Stimulated activated CD8-positive, alpha-beta memory T cell treated with anti-CD3 and anti-CD28 coated beads, Interleukin-12 subunit alpha, Interleukin-12 subunit beta, amount 100 ng/mL, for 4 hours (primary cell): ENCODE data around the gene RPRD1A.
"Not testable (repeated sequence)": the region's sequence is repeated elsewhere in the genome, so short reads cannot be mapped to it uniquely, and the experiment has no call there.

Source experiments
- DNase-seq: peaks from one replicate; pipeline ENCODE4 v3.0.0-alpha.2; 2020; ENCODE audit warnings: low read depth

Gene RPRD1A

GRCh38 chr18:36078751-36079529, 11.6 kb upstream of the RPRD1A start:
- no peak for DNase-seq

DNA sequence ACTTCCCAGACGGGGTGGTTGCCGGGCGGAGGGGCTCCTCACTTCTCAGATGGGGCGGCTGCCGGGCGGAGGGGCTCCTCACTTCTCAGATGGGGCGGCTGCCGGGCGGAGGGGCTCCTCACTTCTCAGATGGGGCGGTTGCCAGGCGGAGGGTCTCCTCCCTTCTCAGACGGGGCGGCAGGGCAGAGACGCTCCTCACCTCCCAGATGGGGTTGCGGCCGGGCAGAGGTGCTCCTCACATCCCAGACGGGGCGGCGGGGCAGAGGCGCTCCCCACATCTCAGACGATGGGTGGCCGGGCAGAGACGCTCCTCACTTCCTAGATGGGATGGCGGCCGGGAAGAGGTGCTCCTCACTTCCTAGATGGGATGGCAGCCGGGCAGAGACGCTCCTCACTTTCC, 10.4 kb upstream of the RPRD1A start:
- not testable (repeated sequence) for DNase-seq

- DNase-seq, result no peak
These were observed 8.7 kb upstream of the RPRD1A start for GRCh38 chr18:36075862-36076587.

DNA sequence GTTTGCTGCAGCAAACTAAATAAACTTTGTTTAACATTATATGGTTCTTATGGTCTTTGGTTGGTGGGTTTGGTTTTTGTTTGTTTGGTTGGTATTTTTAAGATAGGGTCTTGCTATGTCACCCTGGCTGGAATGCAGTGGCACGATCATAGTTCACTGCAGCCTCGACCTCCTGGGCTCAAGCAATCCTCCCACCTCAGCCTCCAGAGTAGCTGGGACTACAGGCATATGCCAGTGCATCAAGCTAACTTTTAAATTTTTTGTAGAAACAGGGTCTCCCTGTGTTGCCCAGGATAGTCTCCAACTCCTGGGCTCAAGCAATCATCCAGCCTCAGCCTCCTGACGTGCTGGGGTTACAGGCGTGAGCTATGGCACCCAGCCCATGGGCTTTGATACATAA, 7.1 kb upstream of the RPRD1A start:
- no peak for DNase-seq

DNA sequence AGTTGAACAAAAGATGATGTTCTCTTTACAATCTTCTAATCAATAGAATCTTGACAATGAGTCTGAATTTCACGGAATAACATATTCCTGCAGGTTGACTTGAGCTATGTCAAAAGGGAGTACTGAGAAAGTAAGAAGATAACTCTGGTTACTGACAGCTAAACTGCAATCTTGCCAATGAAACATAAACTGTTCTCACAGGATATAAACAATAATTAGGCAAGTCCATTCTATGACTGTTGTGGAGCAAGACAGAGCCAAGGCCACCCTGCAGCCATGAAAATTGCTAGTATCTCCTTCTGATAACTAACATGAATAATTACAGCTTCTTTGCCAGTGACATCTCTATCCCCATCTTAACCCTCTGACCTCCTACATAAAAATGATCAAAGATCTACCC, 6.3 kb upstream of the RPRD1A start:
- DNase-seq, result no peak

- not testable (repeated sequence) for DNase-seq
These were observed 5.0 kb upstream of the RPRD1A start for GRCh38 chr18:36072406-36072805.

DNA sequence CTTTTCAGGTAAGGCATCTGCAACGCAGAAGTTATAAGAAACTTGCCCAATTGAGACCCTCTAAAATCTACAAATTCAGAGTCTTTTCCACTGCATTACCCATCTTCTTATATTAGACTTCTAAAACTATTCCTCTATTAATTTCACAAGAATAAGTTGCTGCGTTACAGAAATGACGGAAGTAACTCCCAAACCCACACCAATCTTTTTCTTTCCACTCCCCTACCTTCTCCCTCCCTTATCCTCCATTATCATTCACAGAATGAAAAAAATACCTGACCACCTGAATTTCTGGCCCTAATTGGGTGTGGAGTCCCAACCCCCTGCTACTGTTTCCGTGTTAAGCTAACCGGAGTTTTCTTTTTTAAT, 689 bp downstream of the RPRD1A start:
- no peak for DNase-seq

DNA sequence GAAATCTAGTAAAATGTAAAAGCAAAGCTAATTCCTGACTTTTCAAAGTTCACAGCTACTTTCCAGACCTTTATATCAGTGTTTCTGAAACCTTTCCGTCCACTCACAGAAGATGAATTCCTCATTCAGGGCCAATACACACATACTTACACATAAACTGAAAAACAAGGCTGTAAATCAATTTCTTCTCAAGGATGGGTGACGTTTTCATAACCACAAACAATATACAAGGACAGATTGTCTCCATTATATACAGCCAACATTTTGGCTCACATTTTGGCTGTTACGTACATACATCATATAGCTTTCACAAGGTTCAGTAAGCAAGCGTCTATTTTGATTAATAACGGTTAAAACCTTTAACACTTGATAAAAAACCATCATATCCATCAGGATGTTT, 1.4 kb downstream of the RPRD1A start:
- DNase-seq, result no peak

- not testable (repeated sequence) for DNase-seq
These were observed 2.6 kb downstream of the RPRD1A start for GRCh38 chr18:36064809-36065079.

DNA sequence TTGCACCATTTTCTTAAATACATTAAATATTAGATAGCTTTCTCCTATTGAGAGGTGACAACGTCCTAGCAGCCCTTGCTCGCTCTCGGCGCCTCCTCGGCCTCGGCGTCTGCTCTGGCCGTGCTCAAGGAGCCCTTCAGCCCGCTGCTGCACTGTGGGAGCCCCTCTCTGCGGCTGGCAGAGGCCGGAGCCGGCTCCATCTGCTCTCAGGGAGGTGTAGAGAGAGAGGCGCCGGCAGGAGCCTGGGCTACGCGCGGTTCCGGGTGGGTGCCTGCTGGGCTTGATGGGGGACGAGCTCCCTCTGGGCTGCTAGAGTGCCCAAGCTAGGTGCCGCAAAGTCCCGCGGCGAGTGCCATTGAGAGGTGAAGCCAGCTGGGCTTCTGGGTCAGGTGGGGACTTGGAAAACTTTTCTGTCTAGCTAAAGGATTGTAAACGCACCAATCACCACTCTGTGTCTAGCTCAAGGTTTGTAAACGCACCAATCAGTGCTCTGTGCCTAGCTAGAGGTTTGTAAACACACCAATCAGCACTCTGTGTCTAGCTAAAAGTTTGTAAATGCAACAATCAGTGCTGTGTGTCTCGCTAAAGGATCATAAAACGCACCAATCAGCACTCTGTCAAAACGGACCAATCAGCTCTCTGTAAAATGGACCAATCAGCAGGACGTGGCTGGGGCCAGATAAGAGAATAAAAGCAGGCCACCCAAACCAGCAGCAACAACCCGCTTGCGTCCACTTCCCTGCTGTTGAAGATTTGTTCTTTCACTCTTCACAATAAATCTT, 3.1 kb downstream of the RPRD1A start:
- DNase-seq, result no peak

- DNase-seq, result no peak
These were observed 8.7 kb downstream of the RPRD1A start for GRCh38 chr18:36058674-36059073.

DNA sequence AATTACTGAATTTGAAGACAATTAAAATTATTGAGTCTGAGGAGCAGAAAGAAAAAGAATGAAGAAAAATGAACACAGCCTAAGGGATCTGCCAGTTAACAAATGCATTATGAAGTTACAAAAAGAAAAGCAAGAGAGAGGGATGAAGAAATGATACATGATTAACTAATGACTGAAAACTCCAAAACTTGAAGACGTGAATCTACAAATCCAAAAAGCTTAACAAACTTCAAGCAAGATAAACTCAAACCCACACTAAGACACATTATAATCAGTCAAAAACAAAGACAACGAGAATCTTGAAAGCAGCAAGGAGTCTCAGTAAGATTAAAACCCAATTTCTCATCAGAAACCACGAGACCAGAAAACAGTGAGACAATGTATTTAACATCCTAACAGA, 15.6 kb downstream of the RPRD1A start:
- no peak for DNase-seq

DNA sequence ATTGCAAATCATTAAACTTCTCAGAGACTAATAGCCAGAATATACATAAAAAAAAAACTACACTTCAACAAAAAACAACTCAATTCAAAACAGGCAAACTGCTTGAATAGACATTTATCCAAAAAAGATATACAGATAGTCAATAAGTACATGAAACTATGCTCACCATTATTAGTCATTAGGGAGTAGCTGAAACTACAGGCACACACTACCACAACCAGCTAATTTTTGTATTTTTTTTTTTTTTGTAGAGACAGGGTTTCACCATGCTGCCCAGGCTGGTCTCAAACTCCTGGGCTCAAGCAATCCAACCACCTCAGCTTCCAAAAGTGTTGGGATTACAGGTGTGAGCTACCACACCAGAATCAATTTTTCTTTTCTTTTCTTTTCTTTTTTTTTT, 16.9 kb downstream of the RPRD1A start:
- DNase-seq, result no peak

DNA sequence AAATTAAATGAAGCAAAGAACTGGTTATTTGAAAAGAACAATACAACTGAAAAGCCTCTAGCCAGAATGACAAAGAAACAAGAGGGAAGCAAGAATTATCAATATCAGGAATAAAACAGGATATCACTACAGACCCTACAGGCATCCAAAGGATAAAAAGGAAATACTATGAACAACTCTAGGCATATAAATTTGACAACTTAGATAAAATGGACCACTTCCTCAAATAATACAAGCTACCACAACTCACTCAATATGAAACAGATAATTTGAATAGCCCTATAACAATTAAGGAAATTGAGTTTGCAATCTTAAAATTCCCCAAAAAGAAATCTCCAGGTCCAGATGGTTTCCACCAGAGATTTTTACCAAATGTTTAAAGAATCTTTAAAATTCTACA, 19.8 kb downstream of the RPRD1A start:
- DNase-seq, result no peak

GRCh38 chr18:36046898-36047297, 20.5 kb downstream of the RPRD1A start:
- no peak for DNase-seq

DNA sequence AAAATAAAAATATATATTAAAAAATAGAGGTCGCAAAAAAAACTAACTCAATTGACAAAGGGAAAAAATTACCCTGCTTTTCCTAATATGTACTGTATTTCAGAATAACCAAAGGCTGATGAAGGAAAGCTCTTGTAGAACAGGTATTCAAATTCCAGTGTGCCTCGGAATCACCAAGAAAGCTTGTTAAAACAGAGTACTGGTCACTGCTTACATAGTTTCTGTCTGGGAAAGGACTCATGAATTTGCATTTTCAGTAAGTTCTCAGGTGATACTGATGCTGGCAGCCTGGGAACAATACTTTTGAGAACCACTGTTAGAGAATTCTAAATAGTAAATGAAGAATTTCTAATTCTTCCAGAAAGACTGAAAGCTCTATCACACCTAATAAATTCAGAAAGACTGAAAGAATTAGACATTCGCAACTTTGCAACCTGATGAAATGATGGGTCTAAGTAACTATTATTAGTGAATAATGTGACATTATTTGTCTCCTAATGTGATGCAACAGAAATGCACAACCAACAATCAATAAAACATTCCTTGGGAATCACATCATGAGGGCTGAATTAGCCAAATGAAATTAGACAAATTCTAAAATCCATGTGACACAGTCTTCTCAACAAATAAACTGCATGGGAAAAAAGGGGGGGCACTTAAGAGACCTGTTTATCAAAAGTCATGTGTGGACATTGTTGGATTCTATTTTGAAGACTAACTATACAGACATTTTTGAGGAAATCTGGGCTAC, 21.9 kb downstream of the RPRD1A start:
- no peak for DNase-seq

- no peak for DNase-seq
These were observed 24.2 kb downstream of the RPRD1A start for GRCh38 chr18:36043153-36043552.

- no peak for DNase-seq
These were observed 26.2 kb downstream of the RPRD1A start for GRCh38 chr18:36041146-36041545.

- DNase-seq, result no peak
These were observed 29.2 kb downstream of the RPRD1A start for GRCh38 chr18:36038102-36038663.

DNA sequence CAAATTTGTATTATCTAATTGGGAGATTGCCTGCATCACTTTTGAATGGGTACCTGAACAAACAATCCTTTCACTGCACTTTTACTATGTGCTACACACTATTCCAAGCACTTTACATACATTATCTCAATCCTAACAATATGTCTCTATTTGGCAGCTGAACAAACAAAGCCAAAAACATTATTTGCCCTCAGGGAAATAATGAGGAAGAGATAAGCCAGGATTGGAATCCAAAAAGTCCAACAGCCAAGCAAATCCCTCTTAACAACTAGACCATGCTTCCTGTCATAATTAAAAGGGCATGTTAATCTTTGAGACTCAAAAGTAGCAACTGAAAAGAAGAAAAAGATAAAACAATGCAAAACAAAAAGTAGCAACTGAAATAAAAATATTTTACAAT, 32.1 kb downstream of the RPRD1A start:
- no peak for DNase-seq

DNA sequence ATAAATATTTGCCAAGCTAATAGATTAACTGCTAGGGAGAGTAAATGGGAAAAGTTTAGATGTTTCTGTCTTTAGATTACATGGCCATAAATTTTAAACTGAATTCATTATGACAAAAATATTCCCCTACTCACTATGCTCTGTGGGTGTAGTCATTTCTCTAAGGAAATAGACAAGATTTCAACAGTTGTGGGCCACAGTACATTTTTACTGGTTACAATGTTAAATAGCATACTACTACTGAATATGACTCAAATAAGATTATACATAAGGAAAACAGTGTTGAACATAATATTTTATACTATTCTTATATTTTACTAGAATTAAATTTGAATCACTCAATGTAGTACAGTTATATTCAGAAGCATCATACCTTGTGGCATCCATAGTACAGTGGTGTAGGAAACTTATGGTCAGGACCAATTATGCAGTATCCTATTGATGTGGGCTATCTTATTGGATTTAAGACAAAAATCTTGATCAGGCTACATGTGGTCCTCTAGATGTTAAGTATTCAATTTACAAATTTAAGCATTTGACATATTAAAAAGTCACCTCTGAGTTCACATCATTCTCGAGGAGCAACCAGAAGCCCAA, 33.0 kb downstream of the RPRD1A start:
- DNase-seq, result no peak

- DNase-seq, result no peak
These were observed 35.5 kb downstream of the RPRD1A start for GRCh38 chr18:36031903-36032302.
